ENCODE results near the gene CFAP54. TPM values are rescaled to one million over a fixed set of nuclear protein-coding genes. Genes with fewer than 3 reads are reported as not detected.

The CFAP54 gene
- total RNA-seq, 6 donors from 2014 or later = 0.66 to 48.8 (median 7.4) TPM

GRCh38 chr12:96743606-96744005 is 254.2 kb downstream of the CFAP54 start:
- no peak for TF ChIP-seq POLR2A (IDR thresholded peaks at IDR 0.05)
- TF ChIP-seq EP300 (IDR thresholded peaks at IDR 0.05) = no peak
- TF ChIP-seq CTCF (IDR thresholded peaks at IDR 0.05) = no peak
- no peak for TF ChIP-seq POLR2AphosphoS5 (IDR thresholded peaks at IDR 0.05)
- no peaks in the 10 kb centered on the region for H3K4me1 ChIP-seq
- H3K4me3 ChIP-seq = no peak overlapping the region
- H3K36me3 ChIP-seq = no peaks in the 10 kb centered on the region
- no peaks in the 10 kb centered on the region for H3K9me3 ChIP-seq
- WGBS, 2 donors = 58 to 62% methylated on average over 4 of the region's 4 CpGs
- no peak for ATAC-seq (ENCODE audit: low FRiP score in 2 of 2)
- H3K27ac ChIP-seq = no peak overlapping the region
- no peaks in the 10 kb centered on the region for H3K27me3 ChIP-seq
- no peak for DNase-seq

GRCh38 chr12:96749999-96750398 is 260.6 kb downstream of the CFAP54 start:
- Histone ChIP-seq H3K9me3 (no peaks in the 10 kb centered on the region), H3K36me3 (no peaks in the 10 kb centered on the region), H3K27ac (no peak overlapping the region), H3K4me1 (no peaks in the 10 kb centered on the region), H3K4me3 (no peak overlapping the region), H3K27me3 (no peaks in the 10 kb centered on the region)
- TF ChIP-seq EP300 (IDR thresholded peaks at IDR 0.05) = no peak
- TF ChIP-seq CTCF (IDR thresholded peaks at IDR 0.05) = no peak
- TF ChIP-seq POLR2AphosphoS5 (IDR thresholded peaks at IDR 0.05) = no peak
- no peak for TF ChIP-seq POLR2A (IDR thresholded peaks at IDR 0.05)
- DNase-seq (no peak), ATAC-seq (ENCODE audit: low FRiP score in 2 of 2) (no peak)
- 69 to 94% methylated on average over 1 of the region's 1 CpG for WGBS, 2 donors

- DNase-seq (no peak), ATAC-seq (ENCODE audit: low FRiP score in 2 of 2) (no peak)
- H3K27me3 ChIP-seq = no peaks in the 10 kb centered on the region
- TF ChIP-seq CTCF (IDR thresholded peaks at IDR 0.05) (no peak), EP300 (IDR thresholded peaks at IDR 0.05) (no peak), POLR2A (IDR thresholded peaks at IDR 0.05) (no peak), POLR2AphosphoS5 (IDR thresholded peaks at IDR 0.05) (no peak)
- no peaks in the 10 kb centered on the region for H3K36me3 ChIP-seq
- no peaks in the 10 kb centered on the region for H3K4me1 ChIP-seq
- H3K9me3 ChIP-seq = no peaks in the 10 kb centered on the region
- H3K4me3 ChIP-seq = no peak overlapping the region
- 48 to 56% methylated on average over 4 of the region's 4 CpGs for WGBS, 2 donors
- H3K27ac ChIP-seq = no peak overlapping the region
Observed at GRCh38 chr12:96751626-96752025, 262.2 kb downstream of the CFAP54 start.

GRCh38 chr12:96752211-96752610 is 262.8 kb downstream of the CFAP54 start:
- ATAC-seq (ENCODE audit: low FRiP score in 2 of 2) (no peak), DNase-seq (no peak)
- TF ChIP-seq EP300 (IDR thresholded peaks at IDR 0.05) = no peak
- no peak for TF ChIP-seq CTCF (IDR thresholded peaks at IDR 0.05)
- no peak for TF ChIP-seq POLR2A (IDR thresholded peaks at IDR 0.05)
- TF ChIP-seq POLR2AphosphoS5 (IDR thresholded peaks at IDR 0.05) = no peak
- H3K27me3 ChIP-seq = no peaks in the 10 kb centered on the region
- H3K36me3 ChIP-seq = no peaks in the 10 kb centered on the region
- no peaks in the 10 kb centered on the region for H3K4me1 ChIP-seq
- no peak overlapping the region for H3K27ac ChIP-seq
- H3K4me3 ChIP-seq = no peak overlapping the region
- H3K9me3 ChIP-seq = no peaks in the 10 kb centered on the region
- WGBS, 2 donors = 42 to 88% methylated on average over 2 of the region's 2 CpGs

- no peak for DNase-seq
- no peak for TF ChIP-seq POLR2AphosphoS5 (IDR thresholded peaks at IDR 0.05)
- TF ChIP-seq POLR2A (IDR thresholded peaks at IDR 0.05) = no peak
- no peak for TF ChIP-seq EP300 (IDR thresholded peaks at IDR 0.05)
- no peak for TF ChIP-seq CTCF (IDR thresholded peaks at IDR 0.05)
- H3K27ac ChIP-seq = no peak overlapping the region
- H3K36me3 ChIP-seq = no peaks in the 10 kb centered on the region
- H3K27me3 ChIP-seq = no peaks in the 10 kb centered on the region
- H3K9me3 ChIP-seq = no peaks in the 10 kb centered on the region
- WGBS, 2 donors = 78 to 86% methylated on average over 3 of the region's 3 CpGs
- no peak for ATAC-seq (ENCODE audit: low FRiP score in 2 of 2)
- no peak overlapping the region for H3K4me3 ChIP-seq
- no peaks in the 10 kb centered on the region for H3K4me1 ChIP-seq
Observed at GRCh38 chr12:96766232-96766631, 276.9 kb downstream of the CFAP54 start.

Data from upper lobe of left lung (tissue), 6 donors.